ENCODE measurements around the gene NGDN. TPM values are rescaled to one million over a fixed set of nuclear protein-coding genes. Genes with fewer than 3 reads are reported as not detected.

NGDN gene
- polyA plus RNA-seq, 1 of the 3 experiments (the other 2 are of a cell fraction): 64.3 TPM

GRCh38 chr14:23523229-23524016, 53.9 kb downstream of the NGDN start:
- TF ChIP-seq, protein P1, sequence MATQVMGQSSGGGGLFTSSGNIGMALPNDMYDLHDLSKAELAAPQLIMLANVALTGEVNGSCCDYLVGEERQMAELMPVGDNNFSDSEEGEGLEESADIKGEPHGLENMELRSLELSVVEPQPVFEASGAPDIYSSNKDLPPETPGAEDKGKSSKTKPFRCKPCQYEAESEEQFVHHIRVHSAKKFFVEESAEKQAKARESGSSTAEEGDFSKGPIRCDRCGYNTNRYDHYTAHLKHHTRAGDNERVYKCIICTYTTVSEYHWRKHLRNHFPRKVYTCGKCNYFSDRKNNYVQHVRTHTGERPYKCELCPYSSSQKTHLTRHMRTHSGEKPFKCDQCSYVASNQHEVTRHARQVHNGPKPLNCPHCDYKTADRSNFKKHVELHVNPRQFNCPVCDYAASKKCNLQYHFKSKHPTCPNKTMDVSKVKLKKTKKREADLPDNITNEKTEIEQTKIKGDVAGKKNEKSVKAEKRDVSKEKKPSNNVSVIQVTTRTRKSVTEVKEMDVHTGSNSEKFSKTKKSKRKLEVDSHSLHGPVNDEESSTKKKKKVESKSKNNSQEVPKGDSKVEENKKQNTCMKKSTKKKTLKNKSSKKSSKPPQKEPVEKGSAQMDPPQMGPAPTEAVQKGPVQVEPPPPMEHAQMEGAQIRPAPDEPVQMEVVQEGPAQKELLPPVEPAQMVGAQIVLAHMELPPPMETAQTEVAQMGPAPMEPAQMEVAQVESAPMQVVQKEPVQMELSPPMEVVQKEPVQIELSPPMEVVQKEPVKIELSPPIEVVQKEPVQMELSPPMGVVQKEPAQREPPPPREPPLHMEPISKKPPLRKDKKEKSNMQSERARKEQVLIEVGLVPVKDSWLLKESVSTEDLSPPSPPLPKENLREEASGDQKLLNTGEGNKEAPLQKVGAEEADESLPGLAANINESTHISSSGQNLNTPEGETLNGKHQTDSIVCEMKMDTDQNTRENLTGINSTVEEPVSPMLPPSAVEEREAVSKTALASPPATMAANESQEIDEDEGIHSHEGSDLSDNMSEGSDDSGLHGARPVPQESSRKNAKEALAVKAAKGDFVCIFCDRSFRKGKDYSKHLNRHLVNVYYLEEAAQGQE (IDR thresholded peaks at IDR 0.05; ENCODE audit: low read depth, low read length): no peak
- TF ChIP-seq YY1 (IDR thresholded peaks at IDR 0.05; ENCODE audit: low read depth) (no peak), FOXM1 (IDR thresholded peaks at IDR 0.05; ENCODE audit: low read depth) (no peak), NFIC (IDR thresholded peaks at IDR 0.05; ENCODE audit: borderline replicate concordance) (no peak), FOXJ3 (CRISPR knock-in tag; IDR thresholded peaks at IDR 0.05) (no peak), RXRA (IDR thresholded peaks at IDR 0.05; ENCODE audit: borderline replicate concordance, low read depth) (no peak), TAF1 (IDR thresholded peaks at IDR 0.05; ENCODE audit: borderline replicate concordance, low read depth, low read length) (no peak), GATA2 (CRISPR knock-in tag; IDR thresholded peaks at IDR 0.05) (no peak), MEF2A (IDR thresholded peaks at IDR 0.05; ENCODE audit: borderline replicate concordance, low read depth) (no peak), SIN3A (IDR thresholded peaks at IDR 0.05; ENCODE audit: borderline replicate concordance, low read depth, low read length) (no peak)
- TF ChIP-seq, protein P2, sequence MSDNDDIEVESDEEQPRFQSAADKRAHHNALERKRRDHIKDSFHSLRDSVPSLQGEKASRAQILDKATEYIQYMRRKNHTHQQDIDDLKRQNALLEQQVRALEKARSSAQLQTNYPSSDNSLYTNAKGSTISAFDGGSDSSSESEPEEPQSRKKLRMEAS (IDR thresholded peaks at IDR 0.05; ENCODE audit: low read depth): no peak
- H2AFZ ChIP-seq (ENCODE audit: low read depth): no peak overlapping the region
- H3K9me2 ChIP-seq: no peaks in the 10 kb centered on the region
- peaks cover 0 to 6% of the 10 kb centered on the region in 2 experiments for H3K36me3 ChIP-seq (replicated peaks in 1 of 2; ENCODE audit: control insufficient read depth in 1 of 2, insufficient read depth in 2 of 2, low read length in 1 of 2)
- no peak overlapping the region for H3K4me2 ChIP-seq
- no peak for DNase-seq
- CTCF ChIA-PET: interaction anchor here (1.0 to 2.9 kb wide), 7 partner anchors 9 to 45 kb away, joined by 3 to 11 read pairs (median 4); no protein-coding TSS in a partner anchor
- no peak overlapping the region for H3K9ac ChIP-seq
- H4K20me1 ChIP-seq (ENCODE audit: insufficient read depth): no peaks in the 10 kb centered on the region
- H3K9me3 ChIP-seq: no peaks in the 10 kb centered on the region
- POLR2A ChIA-PET: no interaction called here
- 80% methylated on average over 14 of the region's 16 CpGs for WGBS (ENCODE audit: low lambda C conversion rate)
- H3K27me3 ChIP-seq (ENCODE audit: insufficient read depth): no peaks in the 10 kb centered on the region
- H3K79me2 ChIP-seq (ENCODE audit: insufficient read depth): no peaks in the 10 kb centered on the region
- H3K27ac ChIP-seq (ENCODE audit: low read depth in 2 of 2, low read length in 1 of 2): no peak overlapping the region
- no peak overlapping the region for H3K4me3 ChIP-seq (ENCODE audit: low read depth in 2 of 2, low read length in 1 of 2)
- no peaks in the 10 kb centered on the region for H3F3A ChIP-seq (replicated peaks; ENCODE audit: insufficient read depth)
- H3K4me1 ChIP-seq (ENCODE audit: control insufficient read depth in 1 of 2, insufficient read depth in 2 of 2, low read depth in 1 of 2, low read length in 1 of 2): peaks cover 0 to 3% of the 10 kb centered on the region in 2 experiments; a peak in 1 of 4 replicates

GRCh38 chr14:23524954-23525353, 55.5 kb downstream of the NGDN start:
- H3K36me3 ChIP-seq (replicated peaks in 1 of 2; ENCODE audit: control insufficient read depth in 1 of 2, insufficient read depth in 2 of 2, low read length in 1 of 2): peaks cover 0 to 8% of the 10 kb centered on the region in 2 experiments
- peaks cover 0 to 4% of the 10 kb centered on the region in 2 experiments; a peak in 1 of 4 replicates for H3K4me1 ChIP-seq (ENCODE audit: control insufficient read depth in 1 of 2, insufficient read depth in 2 of 2, low read depth in 1 of 2, low read length in 1 of 2)
- no peak overlapping the region for H3K4me3 ChIP-seq (ENCODE audit: low read depth in 2 of 2, low read length in 1 of 2)
- no peak overlapping the region for H2AFZ ChIP-seq (ENCODE audit: low read depth)
- no peaks in the 10 kb centered on the region for H4K20me1 ChIP-seq (ENCODE audit: insufficient read depth)
- no peaks in the 10 kb centered on the region for H3K79me2 ChIP-seq (ENCODE audit: insufficient read depth)
- 93% methylated on average over 10 of the region's 14 CpGs for WGBS (ENCODE audit: low lambda C conversion rate)
- no peak overlapping the region for H3K9ac ChIP-seq
- no peak overlapping the region for H3K4me2 ChIP-seq
- TF ChIP-seq RAD21 (IDR thresholded peaks at IDR 0.05; ENCODE audit: low read length) (no peak), TAF1 (IDR thresholded peaks at IDR 0.05; ENCODE audit: borderline replicate concordance, low read depth, low read length) (no peak), MEF2A (IDR thresholded peaks at IDR 0.05; ENCODE audit: borderline replicate concordance, low read depth) (no peak), FOXM1 (IDR thresholded peaks at IDR 0.05; ENCODE audit: low read depth) (no peak), YY1 (IDR thresholded peaks at IDR 0.05; ENCODE audit: low read depth) (no peak), CHD2 (IDR thresholded peaks at IDR 0.05; ENCODE audit: low read length, partially characterized antibody) (no peak), TCF12 (IDR thresholded peaks at IDR 0.05) (no peak), IRF3 (IDR thresholded peaks at IDR 0.05; ENCODE audit: low read depth, low read length) (no peak), PBX3 (IDR thresholded peaks at IDR 0.05) (no peak), TEAD4 (IDR thresholded peaks at IDR 0.05; ENCODE audit: borderline replicate concordance, insufficient read depth) (no peak), POLR2AphosphoS5 (IDR thresholded peaks at IDR 0.05; ENCODE audit: low read depth, low read length) (no peak), ELF1 (IDR thresholded peaks at IDR 0.05) (no peak), SIN3A (IDR thresholded peaks at IDR 0.05; ENCODE audit: borderline replicate concordance, low read depth, low read length) (no peak), NRF1 (IDR thresholded peaks at IDR 0.05; ENCODE audit: low read depth, low read length) (no peak), JUND (IDR thresholded peaks at IDR 0.05) (no peak)
- no peak for DNase-seq
- no peak overlapping the region for H3K27ac ChIP-seq (ENCODE audit: low read depth in 2 of 2, low read length in 1 of 2)
- no peaks in the 10 kb centered on the region for H3K9me3 ChIP-seq
- POLR2A ChIA-PET: interaction anchor here (0.7 kb wide), 1 partner anchor 800 kb away, joined by 3 read pairs; no protein-coding TSS in a partner anchor
- H3K9me2 ChIP-seq: no peaks in the 10 kb centered on the region
- no peaks in the 10 kb centered on the region for H3K27me3 ChIP-seq (ENCODE audit: insufficient read depth)
- CTCF ChIA-PET: interaction anchor here (0.8 to 11.4 kb wide), 5 partner anchors 12 to 46 kb away, joined by 3 to 74 read pairs (median 5); no protein-coding TSS in a partner anchor
- H3F3A ChIP-seq (replicated peaks; ENCODE audit: insufficient read depth): no peaks in the 10 kb centered on the region

All from SK-N-SH (cell line).